DLD1 (cell line): ENCODE measurements around the gene CCDC102A.
"Not testable (repeated sequence)": the region's sequence is repeated elsewhere in the genome, so short reads cannot be mapped to it uniquely, and the experiment has no call there.

Experiments
- in situ Hi-C: cut with HindIII; loops from 2 replicates; pipeline ENCODE4 v1.10.0; 2017; ENCODE audit warnings: low sequenced_read_pairs

CCDC102A gene

GRCh38 chr16:57504001-57504400 is 32.4 kb downstream of the CCDC102A start:
- in situ Hi-C loops: no loop called here

GRCh38 chr16:57503366-57503765 is 33.0 kb downstream of the CCDC102A start:
- in situ Hi-C loops: no loop called here

GRCh38 chr16:57502048-57502775 is 34.2 kb downstream of the CCDC102A start:
- in situ Hi-C loops: no loop called here

- in situ Hi-C loops: no loop called here
Measured at GRCh38 chr16:57501492-57501891, 34.9 kb downstream of the CCDC102A start.

GRCh38 chr16:57500578-57501111 is 35.7 kb downstream of the CCDC102A start:
- in situ Hi-C loops: no loop called here

GRCh38 chr16:57499941-57500340 is 36.4 kb downstream of the CCDC102A start:
- in situ Hi-C loops: not testable (repeated sequence)

- in situ Hi-C loops: no loop called here
Measured at GRCh38 chr16:57498031-57498430, 38.3 kb downstream of the CCDC102A start.

GRCh38 chr16:57497121-57497520 is 39.2 kb downstream of the CCDC102A start:
- in situ Hi-C loops: no loop called here

- in situ Hi-C loops: no loop called here
Measured at GRCh38 chr16:57493767-57494166, 42.6 kb downstream of the CCDC102A start.

GRCh38 chr16:57489229-57489628 is 47.1 kb downstream of the CCDC102A start:
- in situ Hi-C loops: no loop called here

GRCh38 chr16:57486858-57487834 is 49.2 kb downstream of the CCDC102A start:
- in situ Hi-C loops: no loop called here

- in situ Hi-C loops: no loop called here
Measured at GRCh38 chr16:57485916-57486857, 50.2 kb downstream of the CCDC102A start, which contains the start of gene DOK4. Gene DOK4, minus strand, starts transcription at chr16:57486493. Its CDS starts 6,986 bp downstream, at chr16:57479507.

- in situ Hi-C loops: no loop called here
Measured at GRCh38 chr16:57485091-57485915, 51.1 kb downstream of the CCDC102A start.

- in situ Hi-C loops: no loop called here
Measured at GRCh38 chr16:57484515-57485005, 51.8 kb downstream of the CCDC102A start.

- in situ Hi-C loops: no loop called here
Measured at GRCh38 chr16:57483725-57484514, 52.5 kb downstream of the CCDC102A start.

- in situ Hi-C loops: no loop called here
Measured at GRCh38 chr16:57482845-57483545, 53.4 kb downstream of the CCDC102A start.

GRCh38 chr16:57481421-57481820 is 55.0 kb downstream of the CCDC102A start:
- in situ Hi-C loops: no loop called here

- in situ Hi-C loops: no loop called here
Measured at GRCh38 chr16:57480754-57481230, 55.6 kb downstream of the CCDC102A start.
